H7 (cell line): Measurements from ENCODE around the gene RHOB. TPM values are rescaled to one million over a fixed set of nuclear protein-coding genes. Genes with fewer than 3 reads are reported as not detected.
"Not testable (repeated sequence)": the region's sequence is repeated elsewhere in the genome, so short reads cannot be mapped to it uniquely, and the experiment has no call there.

ENCODE experiments used
- DNase-seq: peaks from one replicate; pipeline ENCODE4 v3.0.0; 2012
- H3K27me3 ChIP-seq: 2 replicates; pipeline ENCODE4 v1.6.0; 2011; ENCODE audit warnings: mild to moderate bottlenecking, low read length; ENCODE audit not compliant: control insufficient read depth, insufficient read depth
- H3K36me3 ChIP-seq: replicated peaks from 2 replicates; pipeline ENCODE4 v1.5.1; 2011; ENCODE audit warnings: low read length; ENCODE audit not compliant: control insufficient read depth, insufficient read depth
- H3K4me3 ChIP-seq: 2 replicates; pipeline ENCODE4 v1.5.1; 2011; ENCODE audit warnings: low read depth, mild to moderate bottlenecking, control low read depth, low read length, moderate library complexity; ENCODE audit not compliant: insufficient read depth
- total RNA-seq: library from RNA; depleted of rRNA; stranded (reverse); fragments of >200 nt; shearing (Covaris generic); gene quantifications from 2 replicates; pipeline ENCODE4 v1.2.3, GENCODE V29; 2014

Gene RHOB
- total RNA-seq, 1 experiment from 2014 or later, result 123 TPM

GRCh38 chr2:20428717-20429490, 18.0 kb upstream of the RHOB start:
- Histone ChIP-seq H3K27me3 (no peaks in the 10 kb centered on the region; the same call in 1 of the 2 replicates), H3K36me3 (no peaks in the 10 kb centered on the region), H3K4me3 (no peak overlapping the region)
- DNase-seq, result no peak

- H3K36me3 ChIP-seq, result no peaks in the 10 kb centered on the region
- DNase-seq, result no peak
Observed at GRCh38 chr2:20429528-20429927, 17.3 kb upstream of the RHOB start.

GRCh38 chr2:20430035-20430434, 16.8 kb upstream of the RHOB start:
- H3K36me3 ChIP-seq, result no peaks in the 10 kb centered on the region
- no peak for DNase-seq
- H3K4me3 ChIP-seq, result no peak overlapping the region
- no peaks in the 10 kb centered on the region for H3K27me3 ChIP-seq

More at GRCh38 chr2:20429528-20429927, 17.3 kb upstream of the RHOB start:
- no peak overlapping the region for H3K4me3 ChIP-seq
- no peaks in the 10 kb centered on the region for H3K27me3 ChIP-seq

GRCh38 chr2:20430461-20431300, 16.2 kb upstream of the RHOB start:
- H3K4me3 ChIP-seq, result no peak overlapping the region
- H3K36me3 ChIP-seq, result no peaks in the 10 kb centered on the region
- DNase-seq, result no peak
- H3K27me3 ChIP-seq, result no peaks in the 10 kb centered on the region

- no peaks in the 10 kb centered on the region for H3K27me3 ChIP-seq
- no peak overlapping the region for H3K4me3 ChIP-seq
- H3K36me3 ChIP-seq, result no peaks in the 10 kb centered on the region
- DNase-seq, result no peak
Observed at GRCh38 chr2:20431301-20431698, 15.6 kb upstream of the RHOB start.

GRCh38 chr2:20431772-20432171, 15.1 kb upstream of the RHOB start:
- no peaks in the 10 kb centered on the region for H3K36me3 ChIP-seq
- no peak overlapping the region for H3K4me3 ChIP-seq
- no peaks in the 10 kb centered on the region for H3K27me3 ChIP-seq
- no peak for DNase-seq

GRCh38 chr2:20432714-20433113, 14.2 kb upstream of the RHOB start:
- Histone ChIP-seq H3K4me3 (no peak overlapping the region), H3K36me3 (no peaks in the 10 kb centered on the region), H3K27me3 (no peaks in the 10 kb centered on the region)
- DNase-seq, result no peak

- no peak overlapping the region for H3K4me3 ChIP-seq
- no peak for DNase-seq
- no peaks in the 10 kb centered on the region for H3K36me3 ChIP-seq
- H3K27me3 ChIP-seq, result no peaks in the 10 kb centered on the region
Observed at GRCh38 chr2:20433249-20433648, 13.6 kb upstream of the RHOB start.

GRCh38 chr2:20433946-20434553, 12.8 kb upstream of the RHOB start:
- DNase-seq, result no peak
- Histone ChIP-seq H3K36me3 (no peaks in the 10 kb centered on the region), H3K4me3 (no peak overlapping the region), H3K27me3 (no peaks in the 10 kb centered on the region)

GRCh38 chr2:20434588-20435294, 12.1 kb upstream of the RHOB start:
- no peak for DNase-seq
- no peak overlapping the region for H3K4me3 ChIP-seq
- no peaks in the 10 kb centered on the region for H3K36me3 ChIP-seq
- no peaks in the 10 kb centered on the region for H3K27me3 ChIP-seq

GRCh38 chr2:20435456-20435855, 11.4 kb upstream of the RHOB start:
- not testable (repeated sequence) for H3K36me3 ChIP-seq, DNase-seq, H3K4me3 ChIP-seq, H3K27me3 ChIP-seq

- DNase-seq, result no peak
- no peaks in the 10 kb centered on the region for H3K27me3 ChIP-seq
- no peak overlapping the region for H3K4me3 ChIP-seq
- H3K36me3 ChIP-seq, result no peaks in the 10 kb centered on the region
Observed at GRCh38 chr2:20436716-20437470, 10.0 kb upstream of the RHOB start.

- DNase-seq, result no peak
Observed at GRCh38 chr2:20438334-20439192, 8.3 kb upstream of the RHOB start.

More at GRCh38 chr2:20438334-20439192, 8.3 kb upstream of the RHOB start:
- H3K36me3 ChIP-seq, result no peaks in the 10 kb centered on the region
- H3K4me3 ChIP-seq, result no peak overlapping the region
- no peaks in the 10 kb centered on the region for H3K27me3 ChIP-seq
